GM12878 (cell line): ENCODE measurements around the gene HOXD3. TPM values are rescaled to one million over a fixed set of nuclear protein-coding genes. Genes with fewer than 3 reads are reported as not detected.

Source experiments
- ATAC-seq: fragments of 200-7000 bp; cut with Tn5 transposase; 3 replicates; pipeline ENCODE4 v1.9.1; 2020; ENCODE audit warnings: mild to moderate bottlenecking, moderate library complexity
- BruUV-seq: library from RNA; stranded (reverse); fragments of 400-500 nt; replicated peaks from 2 replicates; lab custom pipeline; 2021; lab: Mats Ljungman, UMichigan
- CTCF ChIA-PET: fragments of 300-600 bp; sonication (Branson Sonifier 250); formaldehyde crosslinking; extraction: SDS; loops from one replicate; lab custom pipeline; 2021; ENCODE audit warnings: inconsistent platforms; lab: Yijun Ruan, JAX
- POLR2A ChIA-PET: fragments of 350-600 bp; formaldehyde crosslinking; extraction: SDS; loops from one replicate; lab custom pipeline; 2021; ENCODE audit warnings: inconsistent platforms; lab: Charles Lee
- RAD21 ChIA-PET: fragments of 300-600 bp; sonication (Branson Sonifier 250); formaldehyde crosslinking; loops from one replicate; lab custom pipeline; 2023; ENCODE audit warnings: antibody characterized with exemption; ENCODE audit not compliant: unreplicated experiment; lab: Charles Lee
- SMC1A ChIA-PET: fragments of 300-600 bp; sonication (Branson Sonifier 250); formaldehyde crosslinking; loops from one replicate; lab custom pipeline; 2023; ENCODE audit not compliant: unreplicated experiment, uncharacterized antibody; lab: Charles Lee
- DNase-seq: peaks from one replicate; pipeline ENCODE4 v3.0.0-alpha.2; 2011; ENCODE audit warnings: low read depth, low spot score
- FAIRE-seq: peaks from 3 replicates; lab custom pipeline; 2011; peaks lifted over from hg19 to GRCh38; lab: Jason Lieb, UNC
- H2AFZ ChIP-seq: 2 replicates; pipeline ENCODE4 v1.6.0; 2011; ENCODE audit warnings: low read depth, low read length, control low read depth; ENCODE audit not compliant: control insufficient read depth
- H3K27ac ChIP-seq: 2 replicates; pipeline ENCODE4 v1.5.1; 2011; ENCODE audit warnings: control low read depth; ENCODE audit not compliant: control insufficient read depth, insufficient read depth
- H3K27me3 ChIP-seq, 2 experiments: replicated peaks in 1 of 2; 2 replicates each; pipeline versions ENCODE4 v1.6.0 to v1.6.1; 2011; ENCODE audit warnings: low read length in 1 of 2; ENCODE audit not compliant: control insufficient read depth in 2 of 2, insufficient read depth in 2 of 2
- H3K36me3 ChIP-seq, 2 experiments: 2 replicates each; pipeline ENCODE4 v1.5.1; 2011; ENCODE audit warnings: low read length in 1 of 2; ENCODE audit not compliant: control insufficient read depth in 2 of 2, insufficient read depth in 2 of 2
- H3K4me1 ChIP-seq: 2 replicates; pipeline ENCODE4 v1.6.1; 2011; ENCODE audit warnings: mild to moderate bottlenecking, low read length, moderate library complexity, mixed read lengths; ENCODE audit not compliant: control insufficient read depth, insufficient read depth
- H3K4me2 ChIP-seq: 2 replicates; pipeline ENCODE4 v1.6.0; 2011; ENCODE audit warnings: control low read depth; ENCODE audit not compliant: control insufficient read depth, insufficient read depth
- H3K4me3 ChIP-seq: fragments of 200-600 bp; sonication (generic); 2 replicates; pipeline ENCODE4 v1.5.1; 2016
- H3K79me2 ChIP-seq: 2 replicates; pipeline ENCODE4 v1.6.0; 2011; ENCODE audit warnings: low read length; ENCODE audit not compliant: control insufficient read depth, insufficient read depth
- H3K9ac ChIP-seq: 2 replicates; pipeline ENCODE4 v1.8.0; 2011; ENCODE audit warnings: low read length, control low read depth, mixed read lengths; ENCODE audit not compliant: control insufficient read depth, insufficient read depth
- H3K9me3 ChIP-seq: replicated peaks from 3 replicates; pipeline ENCODE4 v1.5.1; 2011; ENCODE audit warnings: mild to moderate bottlenecking, low read length; ENCODE audit not compliant: control insufficient read depth, insufficient read depth
- H4K20me1 ChIP-seq: 2 replicates; pipeline ENCODE4 v1.6.0; 2011; ENCODE audit not compliant: control insufficient read depth, insufficient read depth
- EP300 ChIP-seq, 2 experiments: fragments of 150-350 bp in 1 of 2; IDR thresholded peaks; 2 replicates each; pipeline ENCODE4 v1.6.1; 2011 to 2012; ENCODE audit warnings: low read depth in 2 of 2, low read length in 2 of 2, borderline replicate concordance in 1 of 2, improper control_type of control experiment in 1 of 2, inconsistent platforms in 1 of 2; ENCODE audit not compliant: control insufficient read depth in 1 of 2
- IKZF2 ChIP-seq, 2 experiments: fragments of 450-650 bp; IDR thresholded peaks; 2 replicates each; pipeline ENCODE4 v1.6.1; 2017; ENCODE audit warnings: mild to moderate bottlenecking in 2 of 2, moderate library complexity in 2 of 2
- MTA2 ChIP-seq: fragments of 450-650 bp; IDR thresholded peaks from 2 replicates; pipeline ENCODE4 v1.6.1; 2016; ENCODE audit warnings: low read depth, mild to moderate bottlenecking, moderate library complexity
- NR2C1 ChIP-seq: fragments of 450-650 bp; IDR thresholded peaks from 2 replicates; pipeline ENCODE4 v1.6.1; 2017; ENCODE audit warnings: antibody characterized with exemption, mild to moderate bottlenecking, moderate library complexity
- YY1 ChIP-seq: IDR thresholded peaks from 2 replicates; pipeline ENCODE4 v1.6.1; 2011; ENCODE audit warnings: low read depth, mild to moderate bottlenecking, low read length
- ZBED1 ChIP-seq: IDR thresholded peaks from 2 replicates; pipeline ENCODE4 v1.6.1; 2016; ENCODE audit warnings: borderline replicate concordance
- WGBS: methylation state at CpG from one replicate; pipeline ENCODE4 v1.1.6; 2016; ENCODE audit warnings: low lambda C conversion rate; ENCODE audit not compliant: insufficient replicate concordance, insufficient coverage; ENCODE audit errors: missing lambda C conversion rate; 5-methylcytosine and 5-hydroxymethylcytosine counted together
- in situ Hi-C: fragments of 300-500 bp; cut with MboI; formaldehyde crosslinking; loops from 9 replicates; pipeline ENCODE4 v1.14.3; 2018; ENCODE audit warnings: mixed read lengths
- intact Hi-C: fragments of 100-400 bp; cut with micrococcal nuclease; formaldehyde crosslinking; loops from one replicate; pipeline ENCODE4 v1.14.2; 2022; ENCODE audit not compliant: unreplicated experiment
- polyA plus RNA-seq, 11 experiments: library from polyadenylated mRNA; depleted of rRNA in 4 of 11; unstranded in 6 of 11; stranded (reverse) in 5 of 11; fragments of >200 nt; fragmentation: Nextera tagmentation in 4 of 11; fragmentation: Illumina TruSeq in 1 of 11; extraction: Ambion mirVana in 4 of 11; extraction: Trizol in 1 of 11; gene quantifications; 1 replicate in 1 of 11; 2 replicates in 10 of 11; pipeline versions ENCODE4 v1.2.1 to v1.2.3, GENCODE V29; 2011 to 2016; ENCODE audit warnings: inconsistent platforms in 2 of 11, missing spikeins in 2 of 11, low read depth in 1 of 11
- total RNA-seq, 4 experiments: library from RNA; depleted of rRNA in 3 of 4; stranded (reverse); fragments of >200 nt in 3 of 4; fragmentation: Illumina TruSeq in 1 of 4; extraction: Trizol in 1 of 4; gene quantifications; 2 replicates each; pipeline versions ENCODE4 v1.2.1 to v1.2.3, GENCODE V29; 2013 to 2021
- TF ChIP-seq, protein P1 (sequence below): IDR thresholded peaks from 2 replicates; pipeline ENCODE4 v1.6.1; 2012; ENCODE audit warnings: low read depth, low read length, improper control_type of control experiment
- TF ChIP-seq, protein P2 (sequence below): IDR thresholded peaks from 2 replicates; pipeline ENCODE4 v1.6.1; 2012; ENCODE audit warnings: mild to moderate bottlenecking, low read depth, low read length
- TF ChIP-seq, protein P3 (sequence below): fragments of 450-650 bp; formaldehyde crosslinking; IDR thresholded peaks from 2 replicates; pipeline ENCODE4 v1.4.0; 2020; ENCODE audit warnings: mild to moderate bottlenecking, moderate library complexity
- TF ChIP-seq, protein P4 (sequence below): fragments of 450-650 bp; IDR thresholded peaks from 2 replicates; pipeline ENCODE4 v1.6.1; 2017; ENCODE audit warnings: mild to moderate bottlenecking, low read depth, inconsistent platforms; ENCODE audit not compliant: poor library complexity, severe bottlenecking

HOXD3 gene
- total and polyA plus RNA-seq, 10 of the 15 experiments (the other 5 are each of a cell fraction or from before 2014, with no cell fraction given) = not detected

DNA sequence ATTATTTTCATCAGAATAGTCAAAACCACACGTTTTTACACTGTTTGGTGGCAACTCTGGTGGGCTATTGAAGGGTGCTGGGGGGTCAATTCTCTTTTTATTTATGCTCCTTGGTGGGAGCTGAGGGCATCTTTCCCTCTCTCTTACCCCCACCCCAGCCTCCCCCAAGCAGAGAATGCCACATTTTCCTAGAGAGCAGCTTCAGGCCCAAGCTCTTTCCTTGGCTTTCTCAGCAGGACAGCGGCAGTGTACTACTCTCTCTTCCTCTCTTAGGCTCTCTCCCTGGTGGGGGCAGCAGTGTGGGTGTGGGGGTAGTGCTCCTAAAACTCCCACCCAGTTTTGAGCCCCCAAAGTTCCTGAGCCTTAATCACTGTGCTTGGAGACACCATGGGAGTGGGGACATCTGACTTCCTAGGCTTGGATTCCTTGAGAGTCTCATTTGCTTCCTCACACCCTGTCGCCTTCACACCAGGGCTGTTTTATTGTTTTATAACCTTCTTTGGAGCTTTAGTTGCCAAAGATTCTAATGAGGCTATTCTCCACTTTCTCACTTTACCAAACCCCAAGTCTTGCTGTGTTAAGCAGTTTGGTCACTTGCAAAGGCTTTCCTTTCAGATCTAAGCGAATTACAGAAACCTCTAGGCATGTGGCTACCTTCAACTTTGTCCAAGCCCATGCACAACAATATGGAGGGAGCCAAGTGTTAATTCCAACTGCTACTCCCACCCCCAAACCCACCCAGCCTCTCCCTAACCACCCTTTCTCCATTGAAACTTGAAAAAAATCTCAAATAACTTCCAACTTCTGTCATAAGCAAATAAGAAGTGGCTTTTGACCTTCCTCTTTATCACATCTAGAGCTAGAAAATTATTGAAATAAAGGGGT, 11.8 kb upstream of the HOXD3 start:
- ChIA-PET POLR2A (no interaction called here), CTCF (interaction anchor here (2.6 to 8.6 kb wide), 4 partner anchors 309 to 1004 kb away, joined by 9 to 157 read pairs (median 37); no protein-coding TSS in a partner anchor), RAD21 (interaction anchor here (5.9 kb wide), 1 partner anchor 409 kb away, joined by 103 read pairs; no protein-coding TSS in a partner anchor), SMC1A (interaction anchor here (0.9 to 4.6 kb wide), 6 partner anchors 18 to 507 kb away, joined by 3 to 34 read pairs (median 7); no protein-coding TSS in a partner anchor)
- no TSS peak for BruUV-seq
- FAIRE-seq (no peak), DNase-seq (no peak), ATAC-seq (no peak)
- no peak overlapping the region for H3K4me2 ChIP-seq
- no peak overlapping the region for H3K27ac ChIP-seq
- H3K9me3 ChIP-seq = no peaks in the 10 kb centered on the region
- H3K79me2 ChIP-seq = no peaks in the 10 kb centered on the region
- intact Hi-C loops = no loop called here
- WGBS = 2% methylated on average over 4 of the region's 4 CpGs
- in situ Hi-C loops = loop anchor here (25.0 kb wide), 1 partner anchor 1192 kb away; no protein-coding TSS in a partner anchor
- H3K27me3 ChIP-seq = peaks cover 9 to 23% of the 10 kb centered on the region in 2 experiments
- H3K9ac ChIP-seq = no peak overlapping the region
- H2AFZ ChIP-seq = no peak overlapping the region
- H4K20me1 ChIP-seq = no peaks in the 10 kb centered on the region
- no peaks in the 10 kb centered on the region for H3K36me3 ChIP-seq
- no peaks in the 10 kb centered on the region for H3K4me1 ChIP-seq
- no peak overlapping the region for H3K4me3 ChIP-seq
- no peak for TF ChIP-seq YY1
- no peak for TF ChIP-seq NR2C1
- no peak for TF ChIP-seq ZBED1
- TF ChIP-seq, protein P1, sequence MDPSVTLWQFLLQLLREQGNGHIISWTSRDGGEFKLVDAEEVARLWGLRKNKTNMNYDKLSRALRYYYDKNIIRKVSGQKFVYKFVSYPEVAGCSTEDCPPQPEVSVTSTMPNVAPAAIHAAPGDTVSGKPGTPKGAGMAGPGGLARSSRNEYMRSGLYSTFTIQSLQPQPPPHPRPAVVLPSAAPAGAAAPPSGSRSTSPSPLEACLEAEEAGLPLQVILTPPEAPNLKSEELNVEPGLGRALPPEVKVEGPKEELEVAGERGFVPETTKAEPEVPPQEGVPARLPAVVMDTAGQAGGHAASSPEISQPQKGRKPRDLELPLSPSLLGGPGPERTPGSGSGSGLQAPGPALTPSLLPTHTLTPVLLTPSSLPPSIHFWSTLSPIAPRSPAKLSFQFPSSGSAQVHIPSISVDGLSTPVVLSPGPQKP = no peak
- TF ChIP-seq, protein P2, sequence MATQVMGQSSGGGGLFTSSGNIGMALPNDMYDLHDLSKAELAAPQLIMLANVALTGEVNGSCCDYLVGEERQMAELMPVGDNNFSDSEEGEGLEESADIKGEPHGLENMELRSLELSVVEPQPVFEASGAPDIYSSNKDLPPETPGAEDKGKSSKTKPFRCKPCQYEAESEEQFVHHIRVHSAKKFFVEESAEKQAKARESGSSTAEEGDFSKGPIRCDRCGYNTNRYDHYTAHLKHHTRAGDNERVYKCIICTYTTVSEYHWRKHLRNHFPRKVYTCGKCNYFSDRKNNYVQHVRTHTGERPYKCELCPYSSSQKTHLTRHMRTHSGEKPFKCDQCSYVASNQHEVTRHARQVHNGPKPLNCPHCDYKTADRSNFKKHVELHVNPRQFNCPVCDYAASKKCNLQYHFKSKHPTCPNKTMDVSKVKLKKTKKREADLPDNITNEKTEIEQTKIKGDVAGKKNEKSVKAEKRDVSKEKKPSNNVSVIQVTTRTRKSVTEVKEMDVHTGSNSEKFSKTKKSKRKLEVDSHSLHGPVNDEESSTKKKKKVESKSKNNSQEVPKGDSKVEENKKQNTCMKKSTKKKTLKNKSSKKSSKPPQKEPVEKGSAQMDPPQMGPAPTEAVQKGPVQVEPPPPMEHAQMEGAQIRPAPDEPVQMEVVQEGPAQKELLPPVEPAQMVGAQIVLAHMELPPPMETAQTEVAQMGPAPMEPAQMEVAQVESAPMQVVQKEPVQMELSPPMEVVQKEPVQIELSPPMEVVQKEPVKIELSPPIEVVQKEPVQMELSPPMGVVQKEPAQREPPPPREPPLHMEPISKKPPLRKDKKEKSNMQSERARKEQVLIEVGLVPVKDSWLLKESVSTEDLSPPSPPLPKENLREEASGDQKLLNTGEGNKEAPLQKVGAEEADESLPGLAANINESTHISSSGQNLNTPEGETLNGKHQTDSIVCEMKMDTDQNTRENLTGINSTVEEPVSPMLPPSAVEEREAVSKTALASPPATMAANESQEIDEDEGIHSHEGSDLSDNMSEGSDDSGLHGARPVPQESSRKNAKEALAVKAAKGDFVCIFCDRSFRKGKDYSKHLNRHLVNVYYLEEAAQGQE = no peak
- TF ChIP-seq, protein P3, sequence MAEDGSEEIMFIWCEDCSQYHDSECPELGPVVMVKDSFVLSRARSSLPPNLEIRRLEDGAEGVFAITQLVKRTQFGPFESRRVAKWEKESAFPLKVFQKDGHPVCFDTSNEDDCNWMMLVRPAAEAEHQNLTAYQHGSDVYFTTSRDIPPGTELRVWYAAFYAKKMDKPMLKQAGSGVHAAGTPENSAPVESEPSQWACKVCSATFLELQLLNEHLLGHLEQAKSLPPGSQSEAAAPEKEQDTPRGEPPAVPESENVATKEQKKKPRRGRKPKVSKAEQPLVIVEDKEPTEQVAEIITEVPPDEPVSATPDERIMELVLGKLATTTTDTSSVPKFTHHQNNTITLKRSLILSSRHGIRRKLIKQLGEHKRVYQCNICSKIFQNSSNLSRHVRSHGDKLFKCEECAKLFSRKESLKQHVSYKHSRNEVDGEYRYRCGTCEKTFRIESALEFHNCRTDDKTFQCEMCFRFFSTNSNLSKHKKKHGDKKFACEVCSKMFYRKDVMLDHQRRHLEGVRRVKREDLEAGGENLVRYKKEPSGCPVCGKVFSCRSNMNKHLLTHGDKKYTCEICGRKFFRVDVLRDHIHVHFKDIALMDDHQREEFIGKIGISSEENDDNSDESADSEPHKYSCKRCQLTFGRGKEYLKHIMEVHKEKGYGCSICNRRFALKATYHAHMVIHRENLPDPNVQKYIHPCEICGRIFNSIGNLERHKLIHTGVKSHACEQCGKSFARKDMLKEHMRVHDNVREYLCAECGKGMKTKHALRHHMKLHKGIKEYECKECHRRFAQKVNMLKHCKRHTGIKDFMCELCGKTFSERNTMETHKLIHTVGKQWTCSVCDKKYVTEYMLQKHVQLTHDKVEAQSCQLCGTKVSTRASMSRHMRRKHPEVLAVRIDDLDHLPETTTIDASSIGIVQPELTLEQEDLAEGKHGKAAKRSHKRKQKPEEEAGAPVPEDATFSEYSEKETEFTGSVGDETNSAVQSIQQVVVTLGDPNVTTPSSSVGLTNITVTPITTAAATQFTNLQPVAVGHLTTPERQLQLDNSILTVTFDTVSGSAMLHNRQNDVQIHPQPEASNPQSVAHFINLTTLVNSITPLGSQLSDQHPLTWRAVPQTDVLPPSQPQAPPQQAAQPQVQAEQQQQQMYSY (CRISPR knock-in tag) = no peak
- TF ChIP-seq MTA2 = no peak
- no peak for TF ChIP-seq IKZF2 (IDR thresholded peaks at IDR 0.05)
- TF ChIP-seq EP300 (IDR thresholded peaks at IDR 0.05; ENCODE audit: borderline replicate concordance in 1 of 2, control insufficient read depth in 1 of 2, low read depth in 2 of 2, low read length in 2 of 2) = no peak
- TF ChIP-seq, protein P4, sequence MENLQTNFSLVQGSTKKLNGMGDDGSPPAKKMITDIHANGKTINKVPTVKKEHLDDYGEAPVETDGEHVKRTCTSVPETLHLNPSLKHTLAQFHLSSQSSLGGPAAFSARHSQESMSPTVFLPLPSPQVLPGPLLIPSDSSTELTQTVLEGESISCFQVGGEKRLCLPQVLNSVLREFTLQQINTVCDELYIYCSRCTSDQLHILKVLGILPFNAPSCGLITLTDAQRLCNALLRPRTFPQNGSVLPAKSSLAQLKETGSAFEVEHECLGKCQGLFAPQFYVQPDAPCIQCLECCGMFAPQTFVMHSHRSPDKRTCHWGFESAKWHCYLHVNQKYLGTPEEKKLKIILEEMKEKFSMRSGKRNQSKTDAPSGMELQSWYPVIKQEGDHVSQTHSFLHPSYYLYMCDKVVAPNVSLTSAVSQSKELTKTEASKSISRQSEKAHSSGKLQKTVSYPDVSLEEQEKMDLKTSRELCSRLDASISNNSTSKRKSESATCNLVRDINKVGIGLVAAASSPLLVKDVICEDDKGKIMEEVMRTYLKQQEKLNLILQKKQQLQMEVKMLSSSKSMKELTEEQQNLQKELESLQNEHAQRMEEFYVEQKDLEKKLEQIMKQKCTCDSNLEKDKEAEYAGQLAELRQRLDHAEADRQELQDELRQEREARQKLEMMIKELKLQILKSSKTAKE = no peak
